Keratinocyte (primary cell): Measurements from ENCODE around the gene HIVEP1. TPM values are rescaled to one million over a fixed set of nuclear protein-coding genes. Genes with fewer than 3 reads are reported as not detected.

Experiments used
- DNase-seq: peaks from one replicate; pipeline ENCODE4 v3.0.0-alpha.2; 2011; ENCODE audit warnings: low read depth, missing footprints, low spot score
- FAIRE-seq: peaks from 2 replicates; lab custom pipeline; 2011; peaks lifted over from hg19 to GRCh38; lab: Jason Lieb, UNC
- H2AFZ ChIP-seq: 2 replicates; pipeline ENCODE4 v1.6.0; 2012; ENCODE audit warnings: low read length, control low read depth, inconsistent platforms; ENCODE audit not compliant: control insufficient read depth
- H3K27ac ChIP-seq: 2 replicates; pipeline ENCODE4 v1.5.1; 2011; ENCODE audit warnings: low read length; ENCODE audit not compliant: control insufficient read depth, insufficient read depth
- H3K27me3 ChIP-seq: 3 replicates; pipeline ENCODE4 v1.6.0; 2011; ENCODE audit warnings: low read length; ENCODE audit not compliant: control insufficient read depth, insufficient read depth; ENCODE audit errors: extremely low read depth
- H3K36me3 ChIP-seq, 2 experiments: 2 replicates in 1 of 2; 3 replicates in 1 of 2; pipeline ENCODE4 v1.5.1; 2011; ENCODE audit warnings: low read length in 2 of 2, mild to moderate bottlenecking in 1 of 2; ENCODE audit not compliant: control insufficient read depth in 2 of 2, insufficient read depth in 2 of 2; ENCODE audit errors: extremely low read depth in 1 of 2
- H3K4me1 ChIP-seq: 3 replicates; pipeline ENCODE4 v1.5.1; 2011; ENCODE audit warnings: low read length; ENCODE audit not compliant: control insufficient read depth, insufficient read depth; ENCODE audit errors: extremely low read depth
- H3K4me2 ChIP-seq: 3 replicates; pipeline ENCODE4 v1.6.0; 2011; ENCODE audit warnings: low read depth, low read length; ENCODE audit not compliant: control insufficient read depth, insufficient read depth; ENCODE audit errors: extremely low read depth
- H3K4me3 ChIP-seq, 3 experiments: fragments of 200-600 bp in 1 of 3; sonication (generic) in 1 of 3; 2 replicates in 2 of 3; 3 replicates in 1 of 3; pipeline ENCODE4 v1.5.1; 2011 to 2016; ENCODE audit warnings: low read length in 3 of 3, mild to moderate bottlenecking in 3 of 3, control low read depth in 2 of 3, inconsistent platforms in 1 of 3, low read depth in 1 of 3, mixed read lengths in 1 of 3, mixed run types in 1 of 3, moderate library complexity in 1 of 3; ENCODE audit not compliant: control insufficient read depth in 2 of 3, insufficient read depth in 2 of 3; ENCODE audit errors: extremely low read depth in 1 of 3
- H3K79me2 ChIP-seq: 2 replicates; pipeline ENCODE4 v1.6.0; 2012; ENCODE audit warnings: low read length; ENCODE audit not compliant: control insufficient read depth, insufficient read depth
- H3K9ac ChIP-seq: 3 replicates; pipeline ENCODE4 v1.6.0; 2011; ENCODE audit warnings: low read length; ENCODE audit not compliant: control insufficient read depth, insufficient read depth; ENCODE audit errors: extremely low read depth
- H3K9me1 ChIP-seq: 3 replicates; pipeline ENCODE4 v1.6.0; 2011; ENCODE audit warnings: low read length; ENCODE audit not compliant: control insufficient read depth, insufficient read depth; ENCODE audit errors: extremely low read depth
- H3K9me3 ChIP-seq: 2 replicates; pipeline ENCODE4 v1.5.1; 2012; ENCODE audit warnings: low read depth, low read length; ENCODE audit not compliant: control insufficient read depth
- H4K20me1 ChIP-seq: 3 replicates; pipeline ENCODE4 v1.6.0; 2011; ENCODE audit warnings: low read length; ENCODE audit not compliant: control insufficient read depth, insufficient read depth; ENCODE audit errors: extremely low read depth
- EZH2 ChIP-seq: IDR thresholded peaks from one replicate; pipeline ENCODE4 v1.6.1; 2012; ENCODE audit warnings: inconsistent platforms, mild to moderate bottlenecking, low read length, moderate library complexity
- dilution Hi-C: fragments of 300-500 bp; cut with MboI; formaldehyde crosslinking; loops from one replicate; pipeline ENCODE4 v1.7.0; 2020; ENCODE audit warnings: low sequenced_read_pairs; ENCODE audit not compliant: extremely low pct_ligation_motif_present
- polyA minus RNA-seq, 3 experiments: library from RNA; depleted of rRNA, polyadenylated mRNA; stranded (reverse); fragments of >200 nt; gene quantifications; 1 replicate in 1 of 3; 2 replicates in 1 of 3; 3 replicates in 1 of 3; pipeline ENCODE4 v1.2.3, GENCODE V29; 2011
- polyA plus RNA-seq, 5 experiments: library from polyadenylated mRNA; depleted of rRNA in 3 of 5; stranded (reverse) in 3 of 5; stranded (forward) in 1 of 5; unstranded in 1 of 5; fragments of >200 nt; gene quantifications; 1 replicate in 1 of 5; 2 replicates in 3 of 5; 3 replicates in 1 of 5; pipeline versions ENCODE4 v1.2.1 to v1.2.3, GENCODE V29; 2011 to 2012; ENCODE audit warnings: missing spikeins in 2 of 5, low read depth in 1 of 5, low replicate concordance in 1 of 5
- TF ChIP-seq, protein P1 (sequence below), 3 experiments: IDR thresholded peaks in 1 of 3; conservative IDR thresholded peaks in 1 of 3; optimal IDR thresholded peaks in 1 of 3; 2 replicates in 2 of 3; 3 replicates in 1 of 3; pipeline versions ENCODE3 to v1.5.1; 2011; ENCODE audit warnings: low read length in 3 of 3, mild to moderate bottlenecking in 3 of 3, moderate library complexity in 2 of 3, control low read depth in 1 of 3, inconsistent platforms in 1 of 3; ENCODE audit not compliant: insufficient read depth in 2 of 3; ENCODE audit errors: extremely low read depth in 1 of 3

HIVEP1 gene
- polyA plus RNA-seq (13.7 to 18.9 TPM (median 18.8 TPM) in 3 replicates), polyA minus RNA-seq (30.9 to 53.7 TPM (median 48.9 TPM) in 3 replicates)
- 27.1 TPM for polyA plus RNA-seq (2011; ENCODE audit: low read depth)
- 10.4 and 13.9 TPM in 2 replicates for polyA plus RNA-seq (2011; cell fraction: cytosol; rRNA removed)
- 38.9 and 42.7 TPM in 2 replicates for polyA plus RNA-seq (2011; cell fraction: nucleus; rRNA removed)
- 11.4 and 16.2 TPM in 2 replicates for polyA plus RNA-seq (2012; ENCODE audit: low replicate concordance)
- polyA minus RNA-seq (2011; cell fraction: cytosol; rRNA and poly(A)+ RNA removed) = 17.1 TPM
- 47.5 and 78.3 TPM in 2 replicates for polyA minus RNA-seq (2011; cell fraction: nucleus; rRNA and poly(A)+ RNA removed)

DNA sequence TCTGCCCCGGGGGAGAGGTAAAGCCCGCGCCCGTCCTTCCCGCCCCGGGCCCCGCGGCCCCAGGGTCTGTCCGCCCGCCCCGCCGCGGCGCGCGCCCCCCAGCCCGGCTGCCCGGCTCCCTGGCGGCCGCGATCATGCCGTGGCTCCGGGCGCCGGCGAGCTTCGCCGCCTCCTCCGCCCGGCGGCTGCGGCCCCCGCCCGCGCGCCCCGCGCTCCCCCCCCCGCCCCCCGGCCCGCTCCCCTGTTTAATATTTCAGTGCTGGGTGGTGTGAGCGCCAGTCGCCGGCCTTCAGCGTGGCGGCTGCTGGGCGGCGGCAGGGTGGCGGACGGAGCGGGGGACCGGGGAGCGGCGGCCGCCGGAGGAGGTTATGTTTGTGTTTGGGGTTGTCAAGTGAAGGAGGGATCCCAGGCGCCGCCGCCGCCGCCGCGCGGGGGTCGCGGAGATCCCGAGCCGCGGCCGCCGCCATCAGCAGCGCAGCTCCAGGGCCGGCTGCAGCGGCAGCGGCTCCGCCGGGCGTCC is at the start of gene HIVEP1:
Gene HIVEP1, plus strand, starts transcription at position 275 of the 520 bp plus-strand sequence. CDS start 3,317 bp downstream, outside the sequence.
- peaks cover 3 to 18% of the 10 kb centered on the region in 2 experiments for H3K36me3 ChIP-seq
- no peak for FAIRE-seq
- TF ChIP-seq, protein P1, sequence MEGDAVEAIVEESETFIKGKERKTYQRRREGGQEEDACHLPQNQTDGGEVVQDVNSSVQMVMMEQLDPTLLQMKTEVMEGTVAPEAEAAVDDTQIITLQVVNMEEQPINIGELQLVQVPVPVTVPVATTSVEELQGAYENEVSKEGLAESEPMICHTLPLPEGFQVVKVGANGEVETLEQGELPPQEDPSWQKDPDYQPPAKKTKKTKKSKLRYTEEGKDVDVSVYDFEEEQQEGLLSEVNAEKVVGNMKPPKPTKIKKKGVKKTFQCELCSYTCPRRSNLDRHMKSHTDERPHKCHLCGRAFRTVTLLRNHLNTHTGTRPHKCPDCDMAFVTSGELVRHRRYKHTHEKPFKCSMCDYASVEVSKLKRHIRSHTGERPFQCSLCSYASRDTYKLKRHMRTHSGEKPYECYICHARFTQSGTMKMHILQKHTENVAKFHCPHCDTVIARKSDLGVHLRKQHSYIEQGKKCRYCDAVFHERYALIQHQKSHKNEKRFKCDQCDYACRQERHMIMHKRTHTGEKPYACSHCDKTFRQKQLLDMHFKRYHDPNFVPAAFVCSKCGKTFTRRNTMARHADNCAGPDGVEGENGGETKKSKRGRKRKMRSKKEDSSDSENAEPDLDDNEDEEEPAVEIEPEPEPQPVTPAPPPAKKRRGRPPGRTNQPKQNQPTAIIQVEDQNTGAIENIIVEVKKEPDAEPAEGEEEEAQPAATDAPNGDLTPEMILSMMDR (optimal IDR thresholded peaks at IDR 0.05 in 1 of 3, IDR thresholded peaks at IDR 0.05 in 1 of 3, conservative IDR thresholded peaks at IDR 0.05 in 1 of 3; ENCODE audit: extremely low read depth in 1 of 3, insufficient read depth in 2 of 3, low read length in 3 of 3) = no peak
- TF ChIP-seq EZH2 = no peak
- peaks cover 22% of the 10 kb centered on the region for H3K4me1 ChIP-seq
- no peaks in the 10 kb centered on the region for H3K9me1 ChIP-seq
- H3K4me2 ChIP-seq = peak within 1 kb of the TSS; percentile 93
- peak within 1 kb of the TSS; percentile 89 for H3K27ac ChIP-seq
- no peak for DNase-seq
- peaks cover 2% of the 10 kb centered on the region for H3K9me3 ChIP-seq
- H3K9ac ChIP-seq = peak within 1 kb of the TSS; percentile 93
- H3K4me3 ChIP-seq = peak within 1 kb of the TSS; percentile 68 to 80 (median 78)
- H3K79me2 ChIP-seq = peaks cover 37% of the 10 kb centered on the region
- H3K27me3 ChIP-seq = no peaks in the 10 kb centered on the region
- peaks cover 5% of the 10 kb centered on the region for H4K20me1 ChIP-seq
- peak within 1 kb of the TSS; percentile 9 for H2AFZ ChIP-seq
- dilution Hi-C loops = no loop called here

DNA sequence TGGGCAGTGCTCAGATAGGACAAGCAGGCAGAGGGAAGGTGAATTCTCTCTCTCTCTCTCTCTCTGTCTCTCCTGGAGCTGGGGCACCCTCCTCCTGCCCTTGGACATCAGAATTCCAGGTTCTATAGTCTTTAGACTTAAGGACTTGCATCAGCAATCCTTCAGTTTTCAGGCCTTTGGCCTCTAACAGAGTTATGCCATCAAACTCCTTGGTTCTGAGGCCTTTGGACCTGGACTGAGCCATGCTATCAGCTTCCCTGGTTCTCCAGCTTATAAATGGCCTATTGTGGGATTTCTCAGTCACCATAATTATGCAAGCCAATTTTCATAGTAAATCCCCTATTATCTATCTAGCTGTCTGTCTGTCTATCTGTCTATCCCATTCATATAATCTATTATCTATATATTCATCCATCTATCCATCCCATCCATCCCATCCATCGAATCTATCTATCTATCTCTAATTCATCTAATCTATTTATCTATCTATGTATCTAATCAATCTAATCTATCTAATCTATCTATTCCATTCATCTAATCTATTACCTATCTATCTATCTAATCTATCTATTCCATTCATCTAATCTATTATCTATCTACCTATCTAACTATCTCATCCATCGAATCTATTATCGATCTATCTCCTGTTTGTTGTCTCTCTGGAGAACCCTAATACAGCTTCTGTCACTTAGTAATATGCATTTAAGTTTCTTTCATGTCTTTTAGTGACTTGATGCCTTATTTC is 48.2 kb upstream of the HIVEP1 start:
- Histone ChIP-seq H3K4me2 (no peak overlapping the region), H2AFZ (no peak overlapping the region), H3K4me3 (no peak overlapping the region), H4K20me1 (no peaks in the 10 kb centered on the region), H3K9ac (no peak overlapping the region), H3K79me2 (no peaks in the 10 kb centered on the region), H3K9me3 (no peaks in the 10 kb centered on the region), H3K27ac (no peak overlapping the region), H3K36me3 (no peaks in the 10 kb centered on the region), H3K4me1 (peaks cover 9% of the 10 kb centered on the region), H3K9me1 (no peaks in the 10 kb centered on the region), H3K27me3 (no peaks in the 10 kb centered on the region)
- dilution Hi-C loops = no loop called here
- DNase-seq = no peak
- no peak for FAIRE-seq
- TF ChIP-seq EZH2 = no peak
- TF ChIP-seq, protein P1 (optimal IDR thresholded peaks at IDR 0.05 in 1 of 3, IDR thresholded peaks at IDR 0.05 in 1 of 3, conservative IDR thresholded peaks at IDR 0.05 in 1 of 3; ENCODE audit: extremely low read depth in 1 of 3, insufficient read depth in 2 of 3, low read length in 3 of 3) = no peak
